ENCODE measurements around the gene CARHSP1. TPM values are rescaled to one million over a fixed set of nuclear protein-coding genes. Genes with fewer than 3 reads are reported as not detected.

CARHSP1 gene
- total and polyA plus RNA-seq, 2 of the 8 experiments (the other 6 are each of a cell fraction or from before 2014, with no cell fraction given): 292 to 300 TPM

DNA sequence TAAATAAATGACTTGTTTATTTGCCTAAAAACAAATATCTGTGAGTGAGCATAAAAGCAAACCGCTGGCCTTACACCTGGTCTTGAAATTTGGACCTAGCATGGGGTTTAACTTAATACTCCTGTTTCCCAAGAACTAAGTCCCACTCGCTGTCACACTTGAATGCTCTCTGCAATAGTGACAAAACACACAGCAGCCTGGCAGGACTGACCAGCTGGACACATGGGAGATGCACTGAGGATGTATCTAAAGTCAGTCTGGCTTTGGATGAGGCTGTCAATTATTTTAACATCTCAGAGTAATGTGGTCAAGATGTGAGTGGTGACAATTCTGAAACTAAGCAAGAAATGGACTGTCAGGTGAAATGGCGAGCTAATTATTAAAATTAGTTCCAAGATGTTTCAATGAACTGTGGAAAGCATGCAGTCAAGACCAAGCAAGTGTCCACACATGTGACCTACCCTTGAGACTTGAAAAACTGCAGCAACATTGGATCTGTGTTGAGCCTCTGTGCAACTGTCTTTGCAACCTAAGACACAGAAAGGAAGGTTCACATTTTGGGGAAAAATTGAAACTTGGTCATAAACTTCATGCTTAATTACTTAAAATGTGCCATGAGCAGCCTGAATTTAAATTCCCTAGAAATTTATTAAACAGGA lies 30.0 kb upstream of the CARHSP1 start (continued):
- TF ChIP-seq SAP30 (IDR thresholded peaks at IDR 0.05; ENCODE audit: insufficient read depth, insufficient replicate concordance, low read length) (no peak), NANOG (IDR thresholded peaks at IDR 0.05; ENCODE audit: insufficient read depth, low read depth, low read length, poor library complexity, severe bottlenecking) (no peak), SRF (IDR thresholded peaks at IDR 0.05; ENCODE audit: low read depth, low read length) (no peak), SP2 (IDR thresholded peaks at IDR 0.05; ENCODE audit: low read length) (no peak)
